NCI-H526 (cell line): ENCODE results near the gene TEX51.

ENCODE experiments used
- DNase-seq, 2 experiments: peaks; one replicate each; lab custom pipeline; 2025; lab: John Stamatoyannopoulos, UW

The TEX51 gene

DNA sequence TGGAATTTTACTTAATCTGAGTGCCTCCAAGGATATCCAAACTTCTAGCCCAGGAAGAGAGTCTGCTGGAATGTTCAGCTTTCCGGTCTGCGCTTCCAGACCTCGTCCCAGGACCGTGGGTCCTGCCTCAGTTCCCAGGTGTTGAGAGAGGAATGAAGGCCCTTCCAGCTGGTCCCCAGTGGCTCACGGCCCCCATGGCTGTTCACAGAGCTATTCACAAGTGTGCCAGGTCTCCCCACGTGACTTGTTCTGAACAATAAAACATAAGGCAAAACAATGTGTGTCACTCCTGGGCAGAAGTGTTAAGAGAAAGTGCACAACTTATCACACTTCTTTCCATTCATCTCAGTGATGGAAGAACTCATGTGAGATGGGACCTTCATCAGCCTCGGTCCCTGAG, 20.1 kb upstream of the TEX51 start:
- no peak for DNase-seq

DNA sequence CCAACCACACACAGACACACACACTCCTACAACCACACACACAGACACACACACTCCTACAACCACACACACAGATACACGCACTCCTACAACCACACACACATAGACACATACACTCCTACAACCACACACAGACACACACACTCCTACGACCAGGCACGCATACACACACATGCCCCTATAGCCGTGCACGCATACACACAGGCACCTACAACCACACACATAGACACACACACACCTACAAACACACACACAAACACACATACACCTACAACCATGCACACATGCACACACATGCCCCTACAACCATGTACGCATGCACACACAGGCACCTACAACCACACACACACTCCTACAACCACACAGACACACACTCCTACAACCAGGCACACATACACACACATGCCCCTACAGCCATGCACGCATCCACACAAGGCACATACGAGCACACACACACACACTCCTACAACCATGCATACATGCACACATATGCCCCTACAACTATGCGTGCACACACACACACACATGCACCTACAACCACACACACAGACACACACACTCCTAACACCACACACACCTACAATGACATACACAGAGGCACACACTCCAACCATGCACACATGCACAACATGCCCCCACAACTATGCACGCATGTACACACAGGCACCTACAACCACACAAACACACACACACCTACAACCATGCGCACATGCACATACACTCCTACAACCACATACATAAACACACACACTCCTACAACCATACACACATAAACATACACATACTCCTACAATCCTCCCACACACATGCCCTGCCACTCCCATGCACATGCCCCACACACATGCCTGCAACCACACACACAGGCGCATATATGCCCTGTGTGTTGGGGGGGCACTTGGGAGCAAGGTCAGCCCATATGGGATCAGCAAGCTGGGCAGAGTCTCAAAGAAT, 19.1 kb upstream of the TEX51 start:
- no peak for DNase-seq

GRCh38 chr2:126880324-126880723, 18.4 kb upstream of the TEX51 start:
- no peak for DNase-seq

GRCh38 chr2:126880817-126881216, 17.9 kb upstream of the TEX51 start:
- DNase-seq: no peak

- no peak for DNase-seq
These were observed 17.1 kb upstream of the TEX51 start for GRCh38 chr2:126881591-126881990.

DNA sequence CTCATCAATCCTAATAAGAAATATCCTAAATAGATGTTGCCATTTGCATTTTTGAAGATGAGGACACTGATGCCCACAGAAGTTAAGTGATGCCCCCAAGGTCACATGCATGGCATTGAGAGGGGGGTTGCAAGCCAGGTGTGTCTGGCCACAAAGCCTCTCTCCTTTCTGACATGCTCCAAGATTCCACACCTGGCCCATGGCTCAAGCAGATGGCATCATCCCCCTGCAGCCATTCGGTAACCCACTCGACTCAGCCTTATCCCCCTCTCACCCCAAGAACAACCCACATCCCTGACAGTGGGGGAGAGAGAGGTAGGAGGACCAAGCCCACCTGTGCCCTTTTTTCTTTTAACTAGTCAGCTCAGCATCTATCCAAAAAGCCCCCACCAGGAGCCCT, 16.5 kb upstream of the TEX51 start:
- no peak for DNase-seq

- no peak for DNase-seq
These were observed 15.7 kb upstream of the TEX51 start for GRCh38 chr2:126882736-126883665.

DNA sequence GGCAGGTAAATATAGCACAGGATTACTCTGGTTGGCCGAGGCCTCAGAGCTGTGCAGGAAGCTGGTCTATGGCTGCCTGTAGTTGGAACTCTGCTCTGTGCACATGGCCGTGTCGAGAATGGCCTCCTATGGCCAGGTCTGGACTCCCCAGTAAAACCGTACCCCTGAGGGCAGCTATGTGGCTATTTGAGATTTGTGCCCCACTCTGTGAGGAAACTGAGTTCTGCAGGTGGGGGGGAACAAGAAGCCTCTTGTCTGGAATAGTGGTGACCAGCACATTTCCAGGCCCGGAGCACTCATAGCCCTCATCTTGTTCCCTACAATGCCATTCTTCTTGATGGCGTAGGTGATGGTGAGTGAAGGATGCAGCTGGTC, 15.0 kb upstream of the TEX51 start:
- no peak for DNase-seq

GRCh38 chr2:126884861-126885750, 13.6 kb upstream of the TEX51 start:
- no peak for DNase-seq

- no peak for DNase-seq
These were observed 12.9 kb upstream of the TEX51 start for GRCh38 chr2:126885751-126886210.

GRCh38 chr2:126886211-126886915, 12.3 kb upstream of the TEX51 start:
- peak in 1 of 2 experiments; percentile 58 for DNase-seq

DNA sequence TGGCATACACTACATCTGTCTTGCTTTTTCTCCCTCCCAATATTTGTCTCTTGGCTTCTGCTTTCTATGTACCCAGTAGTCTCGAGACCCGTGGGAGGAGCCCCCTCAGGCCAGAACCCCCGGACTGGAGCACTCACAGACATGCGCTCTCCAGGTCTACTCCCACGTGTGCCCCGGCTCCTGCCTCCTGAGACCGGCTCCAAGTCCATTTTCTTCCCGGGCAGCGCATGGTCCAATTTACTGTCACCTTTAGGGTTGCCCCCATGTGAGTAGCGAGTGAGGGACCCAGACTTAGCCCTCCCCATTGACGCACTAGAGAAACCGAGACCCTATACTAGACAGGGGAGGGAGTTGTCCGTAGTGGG, 11.8 kb upstream of the TEX51 start:
- DNase-seq: no peak

DNA sequence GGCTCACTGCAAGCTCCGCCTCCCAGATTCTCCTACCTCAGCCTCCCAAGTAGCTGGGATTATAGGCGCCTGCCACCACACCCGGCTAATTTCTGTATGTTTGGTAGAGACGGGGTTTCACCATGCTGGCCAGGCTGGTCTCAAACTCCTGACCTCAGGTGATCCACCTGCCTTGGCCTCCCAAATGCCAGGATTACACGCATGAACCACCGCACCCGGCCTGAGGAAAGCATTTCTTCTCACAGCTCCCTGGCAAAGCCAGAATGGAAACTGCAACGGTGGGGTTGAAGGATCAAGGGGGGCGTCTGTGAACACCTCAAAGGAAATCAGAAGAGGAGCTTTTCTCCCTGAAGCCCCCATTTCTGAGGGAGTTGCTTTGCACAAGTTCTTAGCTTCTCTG, 11.2 kb upstream of the TEX51 start:
- no peak for DNase-seq

DNA sequence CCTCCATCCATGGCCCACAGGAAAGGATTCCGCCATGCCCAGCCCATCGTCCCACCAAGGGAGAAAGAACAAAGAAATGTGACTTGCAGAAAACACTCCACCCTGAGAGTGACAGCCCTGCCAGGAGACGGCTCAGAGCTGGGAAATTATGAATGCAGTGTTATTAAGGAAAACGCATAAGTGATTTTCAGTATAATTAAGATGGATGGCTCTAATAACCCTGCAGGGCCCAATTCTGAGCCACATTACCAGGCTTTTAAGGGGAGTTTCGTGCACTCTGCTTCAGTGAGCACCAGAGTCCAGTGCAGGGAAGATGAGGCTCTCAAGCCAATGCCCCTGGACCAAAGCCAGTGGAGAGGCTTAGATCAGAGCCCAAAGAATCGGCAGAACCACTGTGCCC, 10.6 kb upstream of the TEX51 start:
- DNase-seq: no peak

DNA sequence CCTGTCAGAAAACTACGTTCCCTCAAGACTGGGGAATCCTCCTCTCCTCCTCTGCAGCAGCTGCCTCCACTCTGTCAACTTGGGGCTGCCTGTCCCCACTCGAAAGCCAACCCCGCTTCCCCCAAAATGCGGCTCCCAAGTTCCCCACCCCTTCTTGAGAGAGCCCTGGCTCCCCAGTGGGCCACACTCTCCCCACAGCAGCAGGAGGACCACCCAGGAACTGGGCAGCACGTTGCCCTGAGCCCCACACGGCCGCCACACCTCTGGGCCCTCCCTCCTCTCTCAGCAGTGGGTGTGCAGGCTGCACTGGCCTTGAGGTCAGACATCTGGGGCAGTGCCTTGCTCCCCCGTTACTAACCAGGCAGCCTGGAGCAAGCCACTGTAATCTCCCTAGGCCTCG, 9.6 kb upstream of the TEX51 start:
- no peak for DNase-seq

DNA sequence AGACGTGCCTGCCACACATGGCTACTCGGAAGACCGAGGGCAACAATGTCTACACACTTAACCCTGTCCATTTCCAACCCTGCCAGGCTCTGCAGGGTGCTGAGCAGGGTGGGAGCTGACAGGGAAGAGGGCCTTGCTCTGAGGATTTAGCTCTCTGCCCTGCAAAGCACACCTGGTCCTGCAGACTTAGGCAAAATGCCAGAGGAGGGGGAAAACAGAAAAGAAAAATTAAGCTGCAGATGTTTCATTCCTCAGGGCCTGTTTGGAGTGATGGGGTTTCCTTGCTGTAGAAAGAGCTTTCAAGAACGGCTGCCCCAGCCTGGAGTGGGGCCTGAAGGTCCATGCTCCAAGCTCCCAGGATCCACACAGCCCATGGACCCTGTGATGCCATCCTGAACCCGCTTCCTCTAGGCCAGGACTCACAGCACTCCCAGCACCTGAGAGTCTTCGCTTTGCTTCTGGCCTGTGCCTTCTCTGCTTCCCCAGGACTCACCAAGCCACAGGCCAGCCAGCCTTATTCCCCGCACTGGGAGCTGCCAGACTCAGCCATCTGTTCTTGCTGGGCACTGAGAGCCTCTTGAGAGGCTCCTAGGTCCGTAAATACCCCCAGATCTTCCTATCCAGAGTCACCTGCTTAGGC, 9.1 kb upstream of the TEX51 start:
- no peak for DNase-seq

- DNase-seq: no peak
These were observed 8.6 kb upstream of the TEX51 start for GRCh38 chr2:126890136-126890510.

DNA sequence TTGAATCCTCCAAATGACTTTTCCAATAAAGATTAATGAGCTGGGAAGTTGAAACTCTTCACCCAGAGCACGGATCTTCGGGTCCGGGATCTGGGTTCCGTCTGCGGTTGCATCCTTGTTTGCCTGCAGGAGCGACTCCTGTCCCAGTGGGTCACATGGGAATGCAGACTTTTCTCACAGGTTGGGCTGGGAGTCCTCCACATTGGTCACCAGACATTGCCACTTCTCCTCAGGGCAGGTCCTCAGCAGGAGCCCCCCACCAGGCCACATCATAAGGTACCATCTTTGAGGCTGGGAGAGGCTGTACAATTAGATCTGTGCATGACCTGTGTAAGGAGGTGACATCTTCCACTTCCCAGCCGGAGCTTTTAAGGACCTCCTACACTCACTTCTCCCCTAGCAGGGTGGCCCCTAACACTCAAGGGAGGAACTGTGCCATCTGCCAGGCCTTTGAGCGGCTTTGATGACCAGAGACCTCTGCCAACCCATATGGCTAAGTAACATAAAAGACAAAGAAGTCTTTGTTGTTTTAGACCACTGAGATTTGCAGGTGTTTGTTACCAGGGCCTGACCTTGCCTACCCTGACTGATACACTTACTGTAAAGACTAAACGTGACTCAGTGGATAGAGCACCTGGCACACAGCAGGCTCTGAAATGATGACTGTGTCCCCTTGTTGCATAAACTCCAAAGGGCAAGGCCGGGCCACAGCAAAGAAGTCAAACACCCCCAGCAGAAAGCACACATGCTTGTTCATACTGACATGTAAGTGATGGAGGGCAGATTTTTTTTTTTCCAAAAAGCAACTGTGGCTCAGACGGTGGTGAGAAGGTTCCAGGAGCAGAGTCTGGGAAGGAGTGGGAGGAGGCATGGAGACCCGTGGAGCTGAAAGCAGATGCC, 7.9 kb upstream of the TEX51 start:
- no peak for DNase-seq

DNA sequence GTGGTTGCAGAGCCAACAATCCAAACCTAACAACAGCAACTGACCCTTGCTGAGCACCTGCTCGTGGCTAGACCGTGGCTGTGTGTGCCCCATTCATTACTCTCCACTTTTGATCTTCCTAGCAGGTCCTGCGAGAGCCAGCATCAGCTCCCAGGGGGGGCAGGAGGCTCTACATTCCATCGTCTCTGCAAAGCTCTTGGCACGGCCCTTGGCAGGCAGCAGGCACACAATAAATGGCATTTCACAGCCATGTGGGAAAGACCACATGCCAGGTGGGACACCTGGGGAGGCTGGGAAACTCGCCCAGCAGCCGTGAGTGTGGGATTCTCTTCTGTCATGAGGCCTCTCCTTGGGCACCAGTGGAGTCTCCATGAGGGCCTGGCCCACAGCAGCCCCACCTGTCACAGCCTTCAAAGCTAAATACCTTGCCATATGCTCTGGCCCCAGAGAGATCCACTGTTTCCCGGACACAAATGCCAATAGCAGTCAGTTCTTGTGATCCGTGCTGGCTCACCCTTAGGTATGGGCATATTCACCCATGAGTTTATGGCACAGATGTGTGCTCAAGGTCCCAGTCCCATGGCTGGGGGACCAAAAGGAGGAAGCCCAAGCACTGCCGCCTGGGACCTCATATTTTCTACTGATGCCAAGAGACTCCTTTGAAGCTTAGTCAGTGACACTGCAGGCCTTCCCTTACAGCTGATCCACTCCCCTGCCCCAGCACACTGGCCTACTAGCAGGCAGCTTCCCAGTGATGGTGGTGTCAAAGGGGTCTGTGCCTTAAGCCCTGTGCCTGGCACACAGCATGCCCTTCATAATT, 6.8 kb upstream of the TEX51 start:
- DNase-seq: no peak
